GM12801 (cell line): ENCODE measurements around the gene ADCY7.

Experiments used
- CTCF ChIP-seq: IDR thresholded peaks from one replicate; pipeline ENCODE4 v1.5.1; 2011; ENCODE audit warnings: control low read depth; ENCODE audit not compliant: insufficient read length; ENCODE audit errors: extremely low read depth

Gene ADCY7

GRCh38 chr16:50282010-50282538, 15.7 kb downstream of the ADCY7 start:
- TF ChIP-seq CTCF, result no peak

GRCh38 chr16:50282955-50283631, 16.7 kb downstream of the ADCY7 start:
- TF ChIP-seq CTCF, result no peak

- TF ChIP-seq CTCF, result no peak
These were observed 18.0 kb downstream of the ADCY7 start for GRCh38 chr16:50284131-50284911.

- no peak for TF ChIP-seq CTCF
These were observed 19.2 kb downstream of the ADCY7 start for GRCh38 chr16:50285406-50286003.

- TF ChIP-seq CTCF, result no peak
These were observed 20.3 kb downstream of the ADCY7 start for GRCh38 chr16:50286681-50287080.

- TF ChIP-seq CTCF, result no peak
These were observed 21.7 kb downstream of the ADCY7 start for GRCh38 chr16:50288026-50288425.

- TF ChIP-seq CTCF, result no peak
These were observed 22.6 kb downstream of the ADCY7 start for GRCh38 chr16:50288920-50289319.
